Stimulated activated CD4-positive, alpha-beta T cell treated with anti-CD3 and anti-CD28 coated beads, Interleukin-4, amount 100 ng/mL, for 48 hours (primary cell): ENCODE data around the gene TIA1.
"Not testable (repeated sequence)": the region's sequence is repeated elsewhere in the genome, so short reads cannot be mapped to it uniquely, and the experiment has no call there.

ENCODE experiments used
- DNase-seq, 2 donors: peaks; one replicate each; pipeline ENCODE4 v3.0.0-alpha.2; 2020; ENCODE audit warnings: low read depth in 2 of 2

TIA1 gene

DNA sequence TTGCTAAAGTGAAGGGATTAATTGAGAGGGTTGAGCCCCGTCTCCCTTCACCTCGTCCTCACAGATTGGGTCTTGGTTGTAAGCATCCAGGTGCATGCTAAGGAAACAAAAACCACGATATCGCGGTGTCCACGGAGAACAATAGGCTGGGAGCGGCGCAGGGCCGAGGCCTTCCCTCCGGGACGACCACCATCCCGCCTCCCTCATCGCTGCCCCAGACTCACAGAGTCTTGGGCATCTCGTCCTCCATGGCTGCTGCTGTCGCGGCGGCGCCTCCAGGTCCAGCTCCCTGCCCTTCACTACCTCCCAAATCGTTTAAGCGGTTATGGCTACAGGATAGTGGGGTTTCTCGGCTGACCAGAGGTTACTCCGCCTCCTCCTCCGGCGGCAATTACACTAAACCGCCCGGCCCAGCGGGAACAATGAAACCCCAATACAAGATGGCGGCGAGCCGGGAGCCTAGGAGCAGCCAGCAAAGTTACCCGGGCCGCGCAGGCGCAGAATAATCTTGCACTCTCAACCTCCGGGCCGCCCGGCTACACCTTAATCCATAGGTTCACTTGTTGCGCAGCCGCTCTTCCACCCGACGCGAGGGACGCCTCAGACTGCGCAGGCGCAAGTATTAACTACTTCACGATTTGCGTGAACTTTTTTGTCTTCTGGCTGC is at the start of gene TIA1:
Gene TIA1 (minus strand): TSS at position 448 of the 667 bp plus-strand sequence. CDS start 198 bp downstream, at position 250.
- peak; percentile 96 to 97 for DNase-seq

DNA sequence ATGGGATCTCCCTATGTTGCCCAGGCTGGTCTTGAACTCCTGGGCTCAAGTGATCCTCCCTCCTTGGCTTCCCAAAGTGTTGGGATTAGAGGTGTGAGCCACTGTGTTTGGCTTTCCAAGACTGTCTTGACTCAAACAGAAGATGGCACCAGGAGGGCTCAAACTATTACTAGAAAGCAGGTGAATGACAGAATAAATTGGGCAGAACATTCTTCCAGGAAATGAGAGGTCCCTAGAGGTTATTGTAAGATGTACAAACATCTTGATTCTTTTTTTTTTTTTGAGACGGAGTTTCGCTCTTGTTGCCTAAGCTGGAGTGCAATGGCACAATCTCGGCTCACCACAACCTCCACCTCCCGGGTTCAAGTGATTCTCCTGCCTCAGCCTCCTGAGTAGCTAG is 49.4 kb upstream of the TIA1 start:
- DNase-seq, result not testable (repeated sequence)

- DNase-seq, result no peak
Measured at GRCh38 chr2:70283500-70284191, 35.2 kb upstream of the TIA1 start.

- DNase-seq, result no peak
Measured at GRCh38 chr2:70282439-70282838, 34.0 kb upstream of the TIA1 start.

DNA sequence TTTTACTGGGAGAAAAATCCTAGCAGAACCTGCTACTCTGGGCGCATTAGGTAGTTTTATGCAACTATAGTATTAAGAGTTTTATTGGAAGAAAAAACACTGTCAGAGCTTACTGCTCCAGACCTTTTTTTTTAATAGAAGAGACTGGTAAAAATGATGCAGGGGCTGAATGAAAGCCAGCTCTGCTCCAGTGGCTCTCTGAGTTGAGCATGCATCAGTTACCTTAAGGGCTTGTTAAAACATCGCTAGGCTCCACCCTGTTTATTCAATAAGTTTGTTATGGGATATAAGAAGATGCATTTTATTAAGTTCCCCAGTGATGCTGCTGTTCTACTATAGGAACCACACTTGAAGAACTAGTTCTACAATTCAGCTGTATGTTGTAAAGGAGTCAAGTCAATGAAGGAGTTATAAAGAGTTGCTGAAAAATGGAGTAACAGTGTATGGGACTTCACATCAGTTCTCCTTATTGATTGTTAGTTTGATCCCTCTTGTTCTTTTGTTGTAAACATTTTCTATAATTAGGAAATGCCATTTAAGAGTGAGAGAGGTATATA is 31.9 kb upstream of the TIA1 start:
- no peak for DNase-seq

DNA sequence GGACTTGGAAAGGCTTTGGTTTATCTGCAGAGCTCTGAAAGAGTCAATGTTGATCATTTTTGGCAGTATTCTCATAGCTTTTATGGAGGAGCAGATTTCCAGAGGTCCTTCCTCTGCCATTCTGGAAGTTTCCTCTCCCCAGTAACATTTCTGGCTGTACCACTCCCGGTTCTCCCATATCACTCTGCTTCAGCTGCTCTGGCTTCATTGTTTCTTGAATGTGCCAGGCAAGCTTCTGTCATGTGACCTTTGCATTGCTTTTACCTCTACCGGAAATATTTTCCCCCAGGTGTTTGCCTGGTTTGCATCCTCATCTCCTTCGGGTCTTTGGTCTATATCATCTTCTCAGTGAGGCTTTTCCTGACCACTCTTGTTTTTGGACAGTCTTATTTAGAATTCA is 21.9 kb upstream of the TIA1 start:
- no peak for DNase-seq

GRCh38 chr2:70269422-70270302 is 21.2 kb upstream of the TIA1 start:
- DNase-seq, result not testable (repeated sequence)

DNA sequence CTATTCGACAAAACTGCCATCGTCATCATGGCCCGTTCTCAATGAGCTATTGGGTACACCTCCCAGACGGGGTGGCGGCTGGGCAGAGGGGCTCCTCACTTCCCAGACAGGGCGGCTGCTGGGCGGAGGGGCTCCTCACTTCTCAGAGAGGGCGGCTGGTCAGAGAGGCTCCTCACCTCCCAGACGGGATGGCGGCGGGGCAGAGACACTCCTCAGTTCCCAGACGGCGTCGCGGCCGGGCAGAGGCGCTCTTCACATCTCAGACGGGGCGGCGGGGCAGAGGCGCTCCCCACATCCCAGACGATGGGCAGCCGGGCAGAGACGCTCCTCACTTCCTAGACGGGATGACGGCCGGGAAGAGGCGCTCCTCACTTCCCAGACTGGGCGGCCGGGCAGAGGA is 18.5 kb upstream of the TIA1 start:
- not testable (repeated sequence) for DNase-seq

DNA sequence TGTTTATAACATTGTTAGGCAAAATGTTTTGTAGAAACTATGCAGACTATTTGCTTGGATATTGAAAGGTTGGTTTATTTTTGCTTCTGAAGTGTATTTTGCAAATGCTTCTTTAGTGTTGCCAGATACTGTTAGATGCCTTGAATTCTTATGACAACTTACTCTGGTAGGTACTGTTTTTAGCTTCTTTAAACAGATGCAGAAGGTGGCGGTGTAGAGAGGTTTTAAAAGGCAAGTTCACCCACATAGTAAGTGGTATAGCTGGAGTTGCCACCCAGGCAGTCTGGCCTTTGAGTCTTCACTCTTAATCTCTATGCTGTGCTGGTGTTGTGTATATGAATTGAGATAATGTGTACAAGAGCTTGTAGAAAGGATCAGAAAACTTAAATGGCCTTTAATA is 13.1 kb upstream of the TIA1 start:
- DNase-seq, result no peak

DNA sequence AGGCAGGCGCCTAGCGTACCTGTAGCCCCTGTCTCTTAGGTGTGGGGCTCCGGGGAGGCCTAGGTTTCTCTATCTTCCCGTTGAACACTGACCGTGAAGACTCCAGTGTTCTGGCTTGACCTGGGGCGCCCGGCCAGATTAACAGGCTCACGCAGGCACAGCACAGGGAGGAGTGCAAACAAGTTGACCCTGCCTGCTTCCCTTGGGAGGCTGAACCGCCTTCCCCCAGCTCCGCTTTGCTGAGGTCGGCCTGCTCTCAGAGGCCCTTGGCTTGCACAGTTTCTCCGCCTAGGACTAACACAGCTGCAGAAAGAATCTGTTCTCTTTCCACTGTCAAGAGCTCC is 10.1 kb upstream of the TIA1 start:
- DNase-seq, result peak in 1 of 2 donors; percentile 10

DNA sequence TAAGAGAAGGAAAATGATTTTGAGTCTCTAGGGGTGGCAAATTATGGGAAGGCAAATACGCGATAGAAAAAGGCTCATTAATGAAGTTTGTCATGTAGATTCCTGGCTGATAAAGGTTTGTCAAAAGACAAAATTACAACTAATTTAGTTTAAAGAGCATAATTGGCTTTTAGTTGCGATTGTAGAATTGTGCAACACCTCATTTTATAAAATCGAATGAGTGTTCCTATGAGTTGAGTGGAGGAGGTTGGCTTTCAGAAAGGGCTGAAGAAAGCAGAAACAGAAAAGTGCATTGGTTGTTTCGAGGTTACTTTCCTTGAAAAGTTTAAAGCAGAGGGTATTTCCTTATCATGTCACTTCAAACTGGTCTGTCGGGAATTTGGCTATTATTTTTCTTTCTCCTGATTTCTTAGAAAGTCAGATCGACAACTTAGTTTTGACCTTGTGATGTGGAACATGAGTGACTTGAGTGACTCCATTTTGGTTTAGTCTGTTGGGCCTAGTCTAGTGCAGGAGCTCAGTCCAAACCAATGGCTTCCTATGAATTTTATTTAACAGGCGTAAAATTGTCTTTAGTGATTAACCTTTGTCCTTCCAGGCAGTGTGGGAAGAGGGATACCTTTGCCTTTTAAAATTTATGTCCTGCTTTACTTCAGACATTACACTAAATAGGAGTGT is 7.3 kb upstream of the TIA1 start:
- DNase-seq, result no peak

GRCh38 chr2:70250434-70250833 is 2.0 kb upstream of the TIA1 start:
- DNase-seq, result no peak

DNA sequence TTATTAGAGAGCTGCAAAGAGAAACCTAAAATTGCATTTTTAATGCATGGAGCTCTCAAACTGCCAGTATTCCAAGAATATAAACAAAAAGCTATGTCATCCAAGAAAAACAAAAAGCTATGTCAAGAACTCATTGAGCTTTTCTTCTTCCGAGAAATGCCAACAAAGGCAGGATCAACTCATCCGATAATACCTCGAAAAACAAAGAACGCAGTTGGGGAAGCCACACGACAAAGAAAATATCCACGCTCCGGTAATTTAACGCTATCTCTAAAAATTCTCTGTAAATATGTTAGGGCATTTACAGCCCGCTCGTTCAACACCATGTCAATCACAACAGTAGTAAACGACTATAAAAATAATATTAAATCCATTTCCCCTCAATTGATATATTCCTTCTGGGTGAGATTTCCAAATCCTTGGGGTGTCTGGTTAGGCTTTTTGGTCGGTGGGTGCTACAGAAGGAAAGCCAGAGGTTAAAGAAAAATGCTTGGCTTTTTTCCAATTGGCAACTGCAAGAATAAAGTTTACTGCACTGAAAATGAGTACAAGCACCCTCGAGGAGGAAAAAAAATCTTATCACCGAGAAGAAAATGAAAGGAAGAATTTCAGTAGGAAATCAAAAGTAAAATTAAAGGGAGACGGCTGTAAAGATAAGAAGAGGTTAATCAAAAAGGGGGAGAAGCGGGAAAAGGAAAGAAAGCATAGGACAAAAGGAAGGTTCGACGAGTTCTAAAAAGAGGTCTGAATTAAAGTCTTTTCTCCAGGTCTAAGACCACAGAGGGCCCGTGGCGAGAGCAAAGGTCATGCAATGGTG is 856 bp downstream of the TIA1 start:
- DNase-seq, result no peak

GRCh38 chr2:70243806-70244584 is 4.4 kb downstream of the TIA1 start:
- DNase-seq, result no peak

DNA sequence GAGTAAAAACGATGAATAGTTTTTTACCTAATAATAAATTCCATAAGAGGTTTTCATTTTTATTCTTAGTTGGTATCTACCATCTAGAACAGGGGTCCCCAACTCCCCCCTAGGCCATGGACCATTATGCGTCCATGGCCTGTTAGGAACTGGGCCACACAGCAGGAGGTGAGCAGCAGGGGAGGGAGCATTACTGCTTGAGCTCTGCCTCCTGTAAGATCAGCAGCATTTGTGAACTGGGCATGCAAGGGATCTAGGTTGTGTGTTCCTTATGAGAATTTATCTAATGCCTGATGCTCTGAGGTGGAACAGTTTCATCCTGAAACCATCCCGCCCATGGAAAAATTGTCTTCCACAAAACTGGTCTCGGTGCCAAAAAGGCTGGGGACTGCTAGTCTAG is 5.9 kb downstream of the TIA1 start:
- DNase-seq, result no peak

DNA sequence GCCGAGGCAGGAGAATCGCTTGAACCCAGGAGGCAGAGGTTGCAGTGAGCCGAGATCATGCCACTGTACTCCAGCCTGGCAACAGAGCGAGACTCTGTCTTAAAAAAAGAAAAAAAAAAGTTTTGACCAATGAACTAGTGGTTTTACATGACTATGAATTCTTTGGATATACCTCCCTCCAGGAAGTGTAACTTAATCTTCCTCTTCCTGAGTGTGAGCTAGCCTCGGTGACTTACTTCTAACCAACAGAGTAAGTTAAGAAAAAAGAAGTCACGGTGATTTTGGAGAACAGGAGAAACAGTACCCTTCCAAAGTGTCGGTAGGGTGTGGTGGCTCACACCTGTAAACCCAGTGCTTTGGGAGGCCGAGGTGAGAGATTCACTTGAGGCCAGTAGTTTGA is 7.1 kb downstream of the TIA1 start:
- DNase-seq, result no peak

DNA sequence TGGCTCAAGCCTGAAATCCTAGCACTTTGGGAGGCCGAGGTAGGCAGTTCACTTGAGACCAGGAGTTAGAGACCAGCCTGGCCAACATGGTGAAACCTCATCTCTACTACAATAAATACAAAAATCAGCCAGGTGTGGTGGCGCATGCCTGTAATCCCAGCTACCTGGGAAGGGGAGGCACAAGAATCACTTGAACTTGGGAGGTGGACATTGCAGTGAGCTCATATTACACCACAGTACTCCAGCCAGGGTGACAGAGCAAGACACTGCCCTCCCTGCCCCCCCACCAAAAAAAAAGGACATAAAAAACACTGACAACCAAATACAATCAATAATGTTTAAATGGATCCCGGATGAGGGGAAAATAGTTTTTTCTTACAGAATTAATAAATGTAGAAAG is 7.8 kb downstream of the TIA1 start:
- no peak for DNase-seq

DNA sequence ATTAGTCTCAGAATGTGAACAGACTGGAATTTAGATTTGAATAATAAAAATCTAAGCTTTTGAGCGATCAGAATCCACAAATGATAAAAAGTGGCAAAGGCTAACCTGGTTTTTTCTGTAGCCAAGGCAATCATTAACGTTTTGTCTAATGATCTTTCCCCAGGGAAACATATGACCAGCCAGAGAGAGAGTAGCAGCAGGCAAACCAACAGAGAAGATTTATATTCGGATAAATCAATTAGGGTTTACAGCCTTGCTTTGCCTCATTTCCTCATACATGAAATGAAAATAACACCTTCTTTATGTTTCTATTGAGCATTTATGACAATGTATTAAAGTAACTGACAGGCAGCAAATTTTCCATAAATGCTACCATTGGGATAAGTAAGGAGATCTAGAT is 14.5 kb downstream of the TIA1 start:
- no peak for DNase-seq

GRCh38 chr2:70226781-70227180 is 21.6 kb downstream of the TIA1 start:
- no peak for DNase-seq

DNA sequence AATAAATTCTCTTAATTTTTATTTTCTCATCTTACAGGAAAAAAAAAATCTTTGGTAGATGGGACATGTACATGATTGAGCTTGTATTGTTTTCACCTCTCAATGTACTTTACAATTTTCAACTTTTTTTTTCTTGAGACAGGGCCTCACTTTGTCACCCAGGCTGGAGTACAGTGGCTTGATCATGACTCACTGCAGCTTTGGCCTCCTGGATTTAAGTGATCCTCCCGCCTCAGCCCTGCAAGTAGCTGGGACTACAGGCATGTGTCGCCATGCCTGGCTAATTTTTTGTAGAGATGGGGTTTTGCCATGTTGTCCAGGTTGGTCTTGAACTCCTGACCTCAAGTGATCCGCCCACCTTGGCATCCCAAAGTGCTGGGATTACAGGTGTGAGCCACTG is 25.1 kb downstream of the TIA1 start:
- DNase-seq, result not testable (repeated sequence)
